GM19438 (cell line): ENCODE data around the gene NEUROD2.

ENCODE experiments used
- ATAC-seq: cut with Tn5 transposase; IDR thresholded peaks from one replicate; pipeline ENCODE4 v1.9.1; 2021; ENCODE audit warnings: low read depth; ENCODE audit not compliant: unreplicated experiment

Gene NEUROD2

DNA sequence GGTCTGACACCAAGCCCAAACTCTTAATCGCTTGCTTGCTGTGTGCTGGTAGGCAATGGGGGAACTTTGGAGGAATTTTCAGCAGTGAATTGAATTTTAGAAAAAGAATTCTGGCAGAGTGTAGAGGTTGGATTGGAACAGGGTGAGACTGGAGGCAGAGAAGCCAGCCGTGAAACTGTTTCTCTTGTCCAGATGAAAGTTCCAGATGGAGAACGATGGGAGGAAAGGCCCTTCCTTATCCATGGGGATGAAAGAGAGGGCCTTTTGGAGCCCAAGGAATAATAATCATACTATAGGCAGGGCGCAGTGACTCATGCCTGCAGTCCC lies 26.0 kb downstream of the NEUROD2 start:
- ATAC-seq: no peak

DNA sequence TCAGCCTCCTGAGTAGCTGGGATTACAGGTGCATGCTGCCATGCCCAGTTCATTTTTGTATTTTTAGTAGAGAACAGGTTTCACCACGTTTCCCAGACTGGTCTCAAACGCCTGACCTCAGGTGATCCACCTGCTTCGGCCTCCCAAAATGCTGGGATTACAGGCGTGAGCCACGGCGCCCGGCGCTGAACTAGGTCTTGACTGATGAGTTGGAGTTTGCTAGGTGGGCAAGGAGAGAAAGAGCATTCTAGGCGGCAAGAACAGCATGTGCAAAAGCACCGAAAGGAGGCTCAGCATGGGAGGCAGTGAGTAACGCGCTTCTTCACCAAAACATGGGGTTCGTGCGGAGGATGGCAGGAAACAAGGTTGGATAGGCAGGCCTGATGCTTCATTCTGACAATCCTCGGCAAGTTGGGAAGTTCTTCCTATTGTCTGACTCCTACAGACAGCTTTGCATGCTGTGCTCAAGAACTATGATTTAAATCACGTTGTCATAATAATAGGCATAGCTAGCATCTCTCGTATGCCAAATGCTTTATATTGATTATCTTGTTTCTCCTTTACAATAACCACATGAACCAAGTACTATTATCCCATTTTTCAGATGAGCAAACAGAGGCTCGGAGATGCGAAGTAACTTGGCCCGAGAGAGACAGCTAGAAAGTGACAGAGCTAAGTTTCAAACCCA lies 26.5 kb downstream of the NEUROD2 start:
- ATAC-seq: no peak

DNA sequence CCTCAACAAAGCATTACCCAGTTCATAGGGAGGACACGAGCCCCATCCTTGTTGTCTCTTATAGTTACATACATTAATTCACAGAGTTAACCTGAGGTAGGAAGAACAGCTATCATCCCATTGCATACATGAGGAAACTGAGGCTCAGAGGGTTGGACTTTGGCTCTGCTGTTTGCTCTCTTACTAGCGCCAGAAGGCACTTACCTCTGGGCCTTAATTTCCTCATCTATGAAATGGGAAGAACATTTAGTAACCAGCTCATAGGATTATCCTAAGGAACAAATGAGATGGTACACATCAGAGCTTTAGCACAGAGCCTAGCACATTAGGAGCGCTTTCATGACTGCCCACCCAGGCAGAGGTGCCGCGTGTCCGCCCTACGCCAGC lies 27.6 kb downstream of the NEUROD2 start:
- no peak for ATAC-seq

DNA sequence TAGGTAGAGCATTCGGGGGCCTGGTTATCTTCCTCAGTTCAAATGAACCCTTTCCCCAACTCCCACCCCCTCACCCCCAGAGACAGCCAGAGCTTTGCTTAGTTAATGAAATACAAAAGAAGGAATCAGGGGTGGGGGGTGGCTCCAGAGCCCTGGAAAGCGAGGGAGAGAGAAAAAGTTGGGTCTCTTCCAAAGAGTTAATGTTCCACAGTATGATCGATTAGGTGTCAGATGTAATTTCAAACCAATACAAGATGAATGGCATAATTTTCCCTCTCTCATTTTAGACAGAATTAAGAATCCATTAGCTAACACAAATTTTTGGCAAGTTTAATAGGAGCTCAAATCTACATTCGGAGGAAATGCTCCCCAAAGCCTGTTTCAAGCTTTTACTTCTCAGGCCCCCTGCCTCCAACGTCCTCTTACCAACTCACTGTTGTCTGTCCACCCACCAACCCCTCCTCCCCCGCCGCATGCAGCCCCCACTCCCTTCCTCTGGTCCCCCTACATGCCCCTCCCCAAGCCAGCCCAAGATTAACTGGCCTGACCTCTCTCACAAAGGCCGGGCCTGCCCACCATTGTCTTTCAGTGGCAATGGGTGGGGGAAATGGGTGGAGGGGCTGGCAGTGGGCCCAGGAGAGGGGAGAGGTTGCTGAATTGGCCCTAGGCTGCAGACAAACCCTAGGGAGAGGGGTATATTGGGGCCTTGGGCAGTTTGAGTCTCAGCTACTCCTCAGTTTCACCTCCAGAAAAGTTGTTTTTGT lies 28.2 kb downstream of the NEUROD2 start:
- no peak for ATAC-seq

DNA sequence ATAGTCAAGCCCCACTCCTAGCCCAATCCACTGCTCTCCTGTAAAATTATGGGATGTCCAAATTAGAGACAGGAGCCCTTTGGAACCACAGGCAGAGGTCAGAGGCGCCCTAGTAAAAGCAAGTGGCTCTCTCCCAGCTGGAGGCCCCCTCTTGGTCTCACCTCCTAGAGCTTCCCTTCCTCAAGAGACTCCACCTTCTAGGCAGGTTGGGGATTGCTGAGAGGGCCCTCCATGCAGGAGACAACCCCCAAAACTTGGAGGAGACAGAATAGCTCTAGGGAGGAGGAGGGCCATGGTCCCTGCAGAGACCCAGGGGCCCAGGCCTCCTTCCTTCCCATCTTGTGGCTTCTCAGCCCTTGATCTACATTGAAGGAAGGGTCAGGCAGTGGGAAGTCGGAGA lies 29.4 kb downstream of the NEUROD2 start:
- no peak for ATAC-seq

DNA sequence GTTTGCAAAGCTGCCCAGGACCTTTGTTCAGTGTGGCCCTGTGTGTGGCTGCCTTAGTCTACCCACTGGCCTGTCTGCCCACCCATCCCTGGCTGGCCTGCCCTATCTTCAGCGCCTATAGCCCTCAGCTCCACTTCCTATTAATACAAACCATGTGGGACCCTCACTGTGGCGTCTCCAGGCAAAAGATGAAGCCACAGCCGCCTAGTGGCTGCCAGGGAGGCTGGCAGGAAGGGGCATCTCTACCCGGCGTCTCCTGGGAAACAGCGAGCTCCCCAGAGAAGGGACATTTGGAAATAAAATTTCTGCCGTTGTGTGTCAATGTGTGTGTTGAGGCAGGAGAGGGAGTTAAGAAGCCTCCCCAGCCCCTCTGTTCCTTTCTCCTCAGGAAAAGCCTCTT lies 31.5 kb downstream of the NEUROD2 start:
- ATAC-seq: no peak

DNA sequence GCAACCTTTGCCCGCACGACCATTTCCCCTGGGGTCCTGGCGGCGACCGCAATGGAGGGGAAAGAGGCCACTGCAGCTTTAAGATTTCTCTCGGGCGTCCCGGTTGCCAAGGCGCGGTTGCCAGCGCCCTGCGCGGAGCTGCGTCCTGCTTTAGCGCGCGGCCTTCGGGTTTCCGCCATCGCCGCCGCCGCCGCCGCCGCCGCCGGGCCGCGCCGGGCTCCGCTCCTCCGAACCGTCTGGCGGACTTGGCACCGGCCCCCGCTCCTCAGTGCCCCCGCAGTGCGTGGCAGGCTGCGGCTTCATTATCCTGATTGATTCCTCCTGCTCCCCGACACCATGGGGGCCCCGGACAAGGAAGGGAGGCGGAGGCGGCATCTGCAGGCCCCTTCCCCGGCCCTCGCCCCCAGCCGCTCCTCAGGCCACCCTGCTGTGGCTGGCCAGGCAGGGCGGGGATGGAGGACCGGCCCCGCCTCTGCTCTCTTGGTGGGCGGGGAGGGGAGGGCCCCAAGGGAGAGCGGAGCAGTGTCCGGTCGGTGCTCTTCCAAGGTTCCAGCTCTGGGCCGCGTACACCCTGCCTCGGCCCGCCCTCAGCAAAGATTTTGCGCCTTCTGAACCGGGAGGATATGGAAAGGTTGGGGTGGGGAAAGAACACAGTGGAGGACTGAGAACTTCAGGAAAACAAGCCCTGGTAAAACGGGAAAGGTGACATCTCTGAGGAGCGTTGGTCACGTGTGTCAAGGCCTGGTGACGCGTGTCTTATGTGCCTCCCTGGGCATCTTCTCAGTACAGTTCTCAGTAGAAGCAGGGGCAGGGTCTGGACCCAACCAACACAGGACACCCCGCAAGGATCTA lies 34.0 kb downstream of the NEUROD2 start:
- ATAC-seq: no peak

DNA sequence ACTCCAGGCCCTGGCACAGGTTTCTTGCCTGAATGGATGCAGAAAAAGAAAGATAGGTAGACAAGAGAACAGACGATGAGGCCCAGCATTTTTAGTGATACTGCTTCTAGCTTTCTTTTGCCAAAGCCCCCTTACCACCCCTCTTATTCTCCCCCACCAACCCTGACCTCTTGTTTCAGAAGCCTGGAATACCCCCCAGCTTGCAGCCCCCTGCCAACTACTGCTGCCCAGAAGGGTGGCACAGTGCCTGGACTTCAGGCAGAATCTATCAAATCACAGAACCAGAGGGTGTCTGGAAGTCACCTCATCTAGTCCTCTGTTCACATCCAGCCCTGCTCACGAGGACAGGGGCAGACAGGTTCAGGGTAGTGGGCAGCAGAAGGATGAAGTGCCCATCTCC lies 35.6 kb downstream of the NEUROD2 start:
- ATAC-seq: no peak

DNA sequence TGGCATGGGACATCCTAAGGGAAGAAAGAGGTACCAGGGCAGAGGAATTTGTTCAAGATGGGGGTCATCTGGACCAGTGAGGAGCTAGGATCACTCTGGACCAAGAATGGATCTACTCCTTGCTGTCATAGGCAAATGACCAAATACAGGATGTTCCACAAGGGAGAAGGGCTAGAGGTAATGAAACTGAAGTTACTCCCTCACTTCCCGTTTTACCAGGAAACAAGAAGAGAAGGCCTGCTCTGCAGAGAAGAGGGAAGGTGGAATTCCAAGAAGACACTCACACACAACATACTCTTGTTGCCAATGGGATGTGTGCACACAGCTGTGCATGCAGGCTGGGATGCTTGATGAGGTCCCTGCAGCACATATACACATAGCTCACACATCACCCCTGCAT lies 38.6 kb downstream of the NEUROD2 start:
- ATAC-seq: no peak

DNA sequence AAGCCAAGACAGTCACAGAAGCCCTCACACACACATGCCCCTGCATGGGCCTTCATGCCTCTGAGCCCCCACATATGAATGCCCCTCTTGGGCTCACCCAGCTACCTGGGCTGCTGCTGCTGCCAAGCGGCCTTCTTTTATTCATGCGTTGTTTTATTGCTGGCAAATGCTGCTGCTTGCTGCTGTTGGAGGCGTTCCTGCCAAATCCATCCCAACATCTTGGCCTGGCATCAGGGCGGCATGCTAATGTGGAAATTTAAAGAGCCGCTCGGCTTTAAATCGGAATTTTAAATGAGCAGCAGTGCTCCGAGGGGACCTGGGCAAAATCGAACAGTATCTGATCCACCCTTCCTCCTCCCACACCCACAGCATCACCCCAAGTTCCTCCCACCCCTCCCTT lies 39.0 kb downstream of the NEUROD2 start:
- no peak for ATAC-seq

DNA sequence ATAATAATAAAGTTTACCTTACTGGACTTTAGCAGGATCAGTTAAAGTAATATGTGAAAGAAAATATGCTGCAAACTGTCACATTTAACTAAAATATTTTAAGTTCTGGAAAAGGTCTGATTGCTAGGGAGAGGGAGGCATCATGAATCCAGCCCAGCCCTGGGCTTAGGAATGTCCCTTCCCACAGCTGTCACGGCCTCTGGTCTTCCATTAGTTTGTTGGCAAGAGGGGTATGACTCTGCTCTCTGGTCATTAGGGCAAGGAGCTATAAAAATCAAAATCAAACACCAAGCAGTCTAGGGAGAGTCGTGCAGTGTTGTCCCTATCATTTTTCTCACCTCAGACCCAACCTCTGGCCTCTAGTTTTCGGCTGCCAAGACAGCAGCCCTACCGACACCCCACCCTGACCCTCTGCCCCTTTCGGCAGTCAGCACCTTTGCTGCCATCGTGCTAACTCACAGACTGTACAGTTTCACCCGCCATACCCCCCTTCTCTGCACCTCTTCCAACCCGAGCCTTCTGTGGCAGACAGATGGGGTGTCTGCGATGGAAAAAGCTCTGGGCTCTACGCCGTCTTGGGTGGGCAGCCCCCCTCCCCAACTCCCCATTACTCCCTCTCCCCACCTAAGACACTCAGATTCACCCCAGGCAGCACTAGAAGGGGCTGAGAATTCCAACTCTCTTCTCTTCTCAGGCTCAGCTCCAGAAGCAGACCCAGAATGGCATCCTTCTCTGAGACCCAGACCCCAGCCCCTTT lies 41.4 kb downstream of the NEUROD2 start:
- no peak for ATAC-seq

DNA sequence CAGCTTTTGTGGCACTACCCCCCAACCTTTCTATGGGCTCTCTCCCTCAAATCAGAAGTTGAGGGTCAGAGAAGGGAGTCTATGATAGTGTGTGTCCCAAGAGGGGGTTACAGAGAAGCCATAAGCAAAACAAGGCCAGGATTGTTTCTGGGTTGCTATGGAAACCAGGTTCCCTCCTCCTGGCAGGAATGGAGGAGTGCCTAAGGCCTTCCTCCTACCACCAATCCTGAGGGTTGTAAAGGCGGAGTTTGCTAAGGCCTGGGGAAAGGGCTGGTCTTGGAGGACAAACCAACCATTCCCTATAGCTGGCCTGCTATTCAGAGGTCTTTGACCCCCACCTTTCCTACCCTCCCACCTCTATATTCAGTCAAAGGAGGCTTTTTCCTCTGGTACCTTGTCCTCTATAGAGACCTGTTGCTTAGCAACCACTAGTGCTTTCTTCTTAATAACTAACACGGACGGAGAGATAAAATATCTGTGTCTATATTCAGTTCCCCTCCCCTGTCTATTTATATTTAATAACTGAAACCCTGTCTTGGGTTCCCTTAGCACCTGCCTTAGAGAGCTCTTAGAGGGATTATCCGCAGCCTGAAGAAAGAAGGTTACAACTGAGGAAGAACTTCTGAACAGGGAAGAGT lies 43.4 kb downstream of the NEUROD2 start:
- no peak for ATAC-seq

DNA sequence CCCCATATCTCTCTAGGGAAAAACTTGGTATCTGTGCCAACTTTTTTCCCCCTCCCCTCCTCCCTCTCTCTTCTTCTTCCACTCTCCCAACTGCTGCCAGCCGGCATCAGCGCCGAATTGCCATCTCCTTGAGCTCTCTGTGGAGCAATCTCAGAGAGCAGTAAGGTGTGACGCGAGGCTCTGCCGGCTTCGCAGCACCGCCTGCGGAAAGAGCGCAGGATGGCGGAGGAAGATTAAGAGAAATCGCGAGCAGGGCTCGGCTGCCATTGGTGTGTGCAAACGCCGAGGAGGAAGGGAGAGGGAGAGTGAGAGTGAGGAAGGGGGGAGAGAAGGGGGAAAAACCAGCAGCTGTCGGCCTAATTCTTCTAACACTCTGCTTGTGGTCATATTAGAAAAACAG lies 44.2 kb downstream of the NEUROD2 start:
- ATAC-seq: no peak

DNA sequence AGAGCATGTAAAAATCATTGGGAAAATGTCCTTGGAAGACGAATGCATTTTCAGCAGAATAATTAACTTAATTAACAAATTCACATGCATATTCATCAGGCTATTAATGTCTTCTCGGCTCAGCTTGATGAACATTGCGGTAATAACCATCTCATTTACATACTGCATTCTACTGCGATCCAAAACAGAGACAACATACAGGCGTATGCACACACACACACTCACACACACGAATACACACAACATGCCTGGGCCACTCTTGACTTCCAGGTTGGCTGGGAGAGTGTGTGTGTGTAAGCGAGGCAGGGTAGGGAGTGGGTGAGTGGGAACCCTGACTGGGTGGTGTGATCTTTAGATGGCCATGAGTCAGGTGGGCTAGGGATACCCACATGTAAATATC lies 44.7 kb downstream of the NEUROD2 start:
- no peak for ATAC-seq

DNA sequence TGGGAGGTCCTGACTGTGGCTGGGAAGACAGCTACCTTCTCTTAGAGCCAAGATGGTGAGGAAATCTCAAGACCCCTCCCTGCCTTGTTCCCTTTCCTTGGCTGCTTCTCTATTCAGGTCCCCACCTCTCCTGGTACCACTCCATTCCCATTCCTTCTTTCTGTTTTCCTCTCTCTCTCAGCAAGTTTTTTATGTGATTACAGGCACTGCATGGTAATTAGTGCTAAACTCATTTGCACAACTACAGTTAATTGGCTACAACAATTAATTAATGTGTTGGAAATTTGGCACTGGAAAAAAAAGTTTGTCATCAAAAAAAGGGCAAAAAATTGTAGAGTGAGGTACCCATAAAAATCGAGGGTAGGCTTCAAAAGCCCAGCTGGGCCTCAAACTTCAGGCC lies 45.3 kb downstream of the NEUROD2 start:
- ATAC-seq: no peak

DNA sequence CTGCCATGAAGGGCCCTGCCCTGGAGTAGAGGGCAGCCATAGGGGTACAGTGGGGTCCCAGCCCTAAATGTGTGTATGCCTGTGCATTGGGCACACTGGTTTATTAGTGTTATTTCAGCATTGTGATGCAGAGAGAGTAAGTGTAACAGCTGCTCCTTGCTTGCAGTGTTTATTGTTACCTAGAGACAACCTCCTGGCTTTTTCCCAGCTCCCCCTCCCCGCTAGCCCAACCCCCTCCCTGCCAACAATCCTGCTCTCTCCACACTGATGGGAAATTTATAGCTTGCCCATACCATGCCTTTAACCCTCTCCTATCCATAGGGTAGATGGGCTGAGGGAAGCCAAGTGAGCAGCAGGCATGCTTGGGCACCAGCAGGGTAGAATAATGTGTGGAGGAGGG lies 51.3 kb downstream of the NEUROD2 start:
- no peak for ATAC-seq

DNA sequence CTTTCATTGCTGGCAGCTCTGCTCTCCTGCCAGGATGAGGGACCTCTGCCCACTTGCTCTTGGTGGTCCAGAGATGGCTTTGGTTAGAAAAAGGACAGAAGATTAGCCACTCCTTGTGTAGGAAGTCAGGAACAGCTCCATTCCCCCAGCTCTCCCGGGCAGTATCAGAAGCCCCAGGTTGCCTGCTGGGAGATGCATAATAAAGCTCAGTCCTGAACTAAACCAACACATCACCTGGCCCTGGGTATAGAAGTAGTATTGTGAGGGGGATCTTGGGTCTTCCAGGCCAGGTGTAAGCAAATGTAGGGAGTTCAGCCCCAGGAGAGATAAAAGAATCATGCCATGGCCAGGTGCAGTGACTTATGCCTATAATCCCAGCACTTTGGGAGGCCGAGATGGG lies 52.4 kb downstream of the NEUROD2 start:
- no peak for ATAC-seq
